A673 (cell line): ENCODE measurements around the gene RPL14. TPM values are rescaled to one million over a fixed set of nuclear protein-coding genes. Genes with fewer than 3 reads are reported as not detected.

Source experiments
- BruUV-seq: library from RNA; stranded (reverse); fragments of 400-500 nt; replicated peaks from 2 replicates; lab custom pipeline; 2021; lab: Mats Ljungman, UMichigan
- CTCF ChIA-PET: fragments of 300-600 bp; sonication (Branson Sonifier 250); formaldehyde crosslinking; loops from one replicate; lab custom pipeline; 2022; ENCODE audit warnings: antibody characterized with exemption; lab: Charles Lee
- POLR2A ChIA-PET: fragments of 300-600 bp; sonication (Branson Sonifier 250); formaldehyde crosslinking; loops from one replicate; lab custom pipeline; 2022; ENCODE audit warnings: antibody characterized with exemption; ENCODE audit not compliant: low non-redundant PET; lab: Charles Lee
- DNase-seq: peaks from one replicate; pipeline ENCODE4 v3.0.0-alpha.2; 2015; ENCODE audit warnings: low spot score
- H3K27ac ChIP-seq: fragments of 200-600 bp; sonication (generic); 2 replicates; pipeline ENCODE4 v1.5.1; 2016; ENCODE audit warnings: mixed run types, low read depth, mild to moderate bottlenecking, mixed read lengths, antibody characterized with exemption, low read length; ENCODE audit not compliant: poor library complexity, severe bottlenecking
- H3K27me3 ChIP-seq: fragments of 200-600 bp; sonication (generic); replicated peaks from 2 replicates; pipeline ENCODE4 v1.6.1; 2017; ENCODE audit warnings: mixed run types, low read depth, mild to moderate bottlenecking, mixed read lengths, antibody characterized with exemption, low read length; ENCODE audit not compliant: insufficient read depth, poor library complexity
- H3K36me3 ChIP-seq: fragments of 200-600 bp; sonication (generic); 2 replicates; pipeline ENCODE4 v1.6.1; 2016; ENCODE audit warnings: mixed run types, mild to moderate bottlenecking, mixed read lengths, antibody characterized with exemption, low read length; ENCODE audit not compliant: insufficient read depth, poor library complexity, severe bottlenecking
- H3K4me1 ChIP-seq: fragments of 200-600 bp; sonication (generic); 2 replicates; pipeline ENCODE4 v1.6.1; 2017; ENCODE audit warnings: mixed run types, mild to moderate bottlenecking, mixed read lengths, antibody characterized with exemption, low read length; ENCODE audit not compliant: insufficient read depth, poor library complexity, severe bottlenecking
- H3K4me3 ChIP-seq: fragments of 200-600 bp; sonication (generic); 2 replicates; pipeline ENCODE4 v1.5.1; 2016; ENCODE audit warnings: low read depth, mixed run types, mild to moderate bottlenecking, mixed read lengths, low read length; ENCODE audit not compliant: poor library complexity, severe bottlenecking
- H3K9me3 ChIP-seq: fragments of 200-600 bp; sonication (generic); 2 replicates; pipeline ENCODE4 v1.6.1; 2016; ENCODE audit warnings: mixed run types, low read depth, mild to moderate bottlenecking, mixed read lengths, antibody characterized with exemption, low read length; ENCODE audit not compliant: poor library complexity, severe bottlenecking
- CTCF ChIP-seq: fragments of 300-800, 200-600 bp; sonication (generic); conservative IDR thresholded peaks from 2 replicates; pipeline ENCODE4 v1.5.1; 2017; ENCODE audit warnings: low read depth, mild to moderate bottlenecking, antibody characterized with exemption, low read length, moderate library complexity, mixed read lengths
- EZH2 ChIP-seq: fragments of 200-600 bp; sonication (generic); IDR thresholded peaks from 2 replicates; pipeline ENCODE4 v1.6.1; 2017; ENCODE audit warnings: borderline replicate concordance, low read depth, mild to moderate bottlenecking, mixed read lengths, antibody characterized with exemption, low read length; ENCODE audit not compliant: poor library complexity, severe bottlenecking
- intact Hi-C: fragments of 100-400 bp; cut with micrococcal nuclease; formaldehyde crosslinking; loops from one replicate; pipeline ENCODE4 v1.10.0; 2022; ENCODE audit not compliant: unreplicated experiment
- total RNA-seq: library from RNA; stranded (reverse); gene quantifications from 2 replicates; pipeline ENCODE4 v1.2.3, GENCODE V29; 2021

The RPL14 gene
- total RNA-seq, 1 experiment from 2014 or later: 980 TPM

GRCh38 chr3:40490916-40491315 lies 33.8 kb downstream of the RPL14 start:
- Histone ChIP-seq H3K4me3 (no peak overlapping the region), H3K27me3 (no peaks in the 10 kb centered on the region), H3K4me1 (no peaks in the 10 kb centered on the region), H3K27ac (no peak overlapping the region), H3K9me3 (no peaks in the 10 kb centered on the region), H3K36me3 (peaks cover 5% of the 10 kb centered on the region)
- ChIA-PET POLR2A (no interaction called here), CTCF (no interaction called here)
- no TSS peak for BruUV-seq
- DNase-seq: no peak
- intact Hi-C loops: no loop called here
- no peak for TF ChIP-seq EZH2

GRCh38 chr3:40494698-40495097 lies 37.6 kb downstream of the RPL14 start:
- no peaks in the 10 kb centered on the region for H3K36me3 ChIP-seq
- ChIA-PET POLR2A (interaction anchor here (0.7 kb wide), 1 partner anchor 1557 kb away, joined by 4 read pairs; no protein-coding TSS in a partner anchor), CTCF (no interaction called here)
- H3K9me3 ChIP-seq: no peaks in the 10 kb centered on the region
- TF ChIP-seq EZH2 (no peak), CTCF (no peak)
- intact Hi-C loops: no loop called here
- no peak for DNase-seq
- no peak overlapping the region for H3K4me3 ChIP-seq
- BruUV-seq: no TSS peak
- H3K27me3 ChIP-seq: no peaks in the 10 kb centered on the region
- no peak overlapping the region for H3K27ac ChIP-seq
- no peaks in the 10 kb centered on the region for H3K4me1 ChIP-seq

- no TSS peak for BruUV-seq
- POLR2A ChIA-PET: no interaction called here
- no peak for DNase-seq
- TF ChIP-seq EZH2 (no peak), CTCF (no peak)
- Histone ChIP-seq H3K36me3 (no peaks in the 10 kb centered on the region), H3K4me1 (no peaks in the 10 kb centered on the region), H3K27ac (no peak overlapping the region), H3K4me3 (no peak overlapping the region), H3K9me3 (no peaks in the 10 kb centered on the region), H3K27me3 (no peaks in the 10 kb centered on the region)
- intact Hi-C loops: no loop called here
- CTCF ChIA-PET: no interaction called here
Observed at GRCh38 chr3:40497288-40497687, 40.1 kb downstream of the RPL14 start.

- no peaks in the 10 kb centered on the region for H3K4me1 ChIP-seq
- DNase-seq: no peak
- intact Hi-C loops: no loop called here
- BruUV-seq: no TSS peak
- ChIA-PET CTCF (no interaction called here), POLR2A (no interaction called here)
- no peak overlapping the region for H3K27ac ChIP-seq
- no peak overlapping the region for H3K4me3 ChIP-seq
- H3K36me3 ChIP-seq: no peaks in the 10 kb centered on the region
- H3K9me3 ChIP-seq: no peaks in the 10 kb centered on the region
- TF ChIP-seq CTCF (no peak), EZH2 (no peak)
- H3K27me3 ChIP-seq: no peaks in the 10 kb centered on the region
Observed at GRCh38 chr3:40499952-40500351, 42.8 kb downstream of the RPL14 start.
